ENCODE measurements around the gene HHLA2.

The HHLA2 gene

DNA sequence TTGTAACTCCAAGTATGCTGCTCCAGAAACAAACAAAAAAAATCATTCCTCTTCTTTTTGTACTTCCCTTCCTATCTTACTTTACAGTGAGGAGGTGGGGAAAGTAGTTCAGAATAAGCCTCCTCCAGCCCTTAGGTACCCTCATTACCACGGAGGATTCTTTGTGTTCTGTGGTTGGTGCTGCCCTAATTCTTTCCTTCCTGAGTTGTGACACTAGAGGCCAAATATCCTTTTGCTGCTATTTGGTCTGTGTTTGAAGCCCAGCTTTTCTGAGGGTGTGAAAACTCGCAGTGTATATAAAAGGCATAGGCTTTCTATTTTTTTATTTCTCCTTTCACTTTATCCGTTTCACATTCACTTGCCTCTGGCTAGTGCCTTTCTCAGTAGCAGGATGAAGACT, 98.2 kb downstream of the HHLA2 start:
- no peak for DNase-seq

- DNase-seq = no peak
Observed at GRCh38 chr3:108396336-108396735, 100.0 kb downstream of the HHLA2 start.

GRCh38 chr3:108398510-108398909, 102.2 kb downstream of the HHLA2 start:
- DNase-seq = no peak

DNA sequence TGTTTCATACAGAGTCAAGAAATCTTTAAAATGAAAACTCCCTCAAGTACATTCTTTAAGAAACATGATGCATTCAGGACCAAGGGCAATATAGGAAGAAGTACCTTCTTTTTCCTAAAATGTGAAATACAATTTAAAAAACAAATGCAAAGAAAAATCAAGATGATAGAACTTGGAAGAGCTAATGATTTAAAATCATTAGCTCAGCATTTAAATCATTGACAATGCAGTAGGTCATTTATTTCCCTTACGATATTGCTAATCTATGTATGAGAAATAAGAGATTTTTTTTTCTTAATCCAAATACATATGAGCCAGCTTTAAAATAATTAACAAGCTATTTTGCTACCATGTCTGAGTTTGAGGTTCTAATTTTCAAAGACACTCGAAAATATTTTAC, 105.5 kb downstream of the HHLA2 start:
- DNase-seq = no peak

DNA sequence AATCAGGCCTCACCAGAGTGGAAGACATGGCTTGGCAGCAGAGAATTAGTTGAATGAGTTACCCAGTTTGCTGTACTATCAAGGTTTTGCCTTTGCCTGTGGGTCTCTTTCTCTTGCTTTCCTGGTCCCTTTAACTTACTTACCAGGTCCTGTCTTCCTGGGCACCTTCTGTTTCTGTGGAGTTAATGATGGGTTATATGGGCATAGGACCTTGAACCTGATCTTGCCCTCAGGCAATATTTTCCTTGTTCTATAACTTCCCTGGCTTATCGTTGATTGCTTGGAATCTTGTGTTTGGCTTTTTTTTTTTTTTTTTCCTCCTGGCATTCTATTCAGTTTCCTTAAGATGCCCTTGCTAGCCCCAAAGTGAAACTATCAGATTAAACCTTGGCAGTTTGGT, 106.8 kb downstream of the HHLA2 start:
- DNase-seq = no peak

DNA sequence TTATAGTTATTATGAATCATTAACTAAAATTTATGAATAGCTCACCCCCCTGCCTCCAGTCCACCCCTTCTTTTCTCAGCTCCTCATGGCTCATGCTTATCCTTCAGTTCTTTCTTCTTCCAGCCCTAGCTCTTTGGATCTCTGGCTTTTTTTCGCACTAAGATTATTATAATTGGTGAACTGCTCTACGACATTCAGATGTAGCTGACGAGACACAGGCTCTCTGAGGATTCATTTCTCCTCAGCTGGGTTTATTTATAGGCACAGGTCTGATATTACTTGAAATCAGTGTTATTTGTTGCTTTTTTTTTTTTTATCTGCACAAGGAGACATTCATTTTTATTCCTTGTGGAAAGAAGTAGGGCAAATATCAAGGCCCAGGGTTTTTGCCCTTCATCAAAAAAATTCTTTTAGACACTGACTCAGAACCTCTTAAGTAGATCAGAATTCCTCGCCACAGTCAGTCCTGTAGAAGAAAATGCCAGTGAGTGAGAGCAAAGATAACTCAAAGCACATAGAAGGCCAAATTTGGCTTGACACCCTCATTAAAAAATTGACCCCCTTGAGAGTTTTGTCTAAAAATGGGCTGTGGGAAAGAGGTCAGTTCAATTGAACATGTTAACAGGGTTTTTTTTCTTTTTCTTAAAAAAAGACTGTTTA, 107.5 kb downstream of the HHLA2 start:
- no peak for DNase-seq

- no peak for DNase-seq
Observed at GRCh38 chr3:108404368-108404767, 108.0 kb downstream of the HHLA2 start.

DNA sequence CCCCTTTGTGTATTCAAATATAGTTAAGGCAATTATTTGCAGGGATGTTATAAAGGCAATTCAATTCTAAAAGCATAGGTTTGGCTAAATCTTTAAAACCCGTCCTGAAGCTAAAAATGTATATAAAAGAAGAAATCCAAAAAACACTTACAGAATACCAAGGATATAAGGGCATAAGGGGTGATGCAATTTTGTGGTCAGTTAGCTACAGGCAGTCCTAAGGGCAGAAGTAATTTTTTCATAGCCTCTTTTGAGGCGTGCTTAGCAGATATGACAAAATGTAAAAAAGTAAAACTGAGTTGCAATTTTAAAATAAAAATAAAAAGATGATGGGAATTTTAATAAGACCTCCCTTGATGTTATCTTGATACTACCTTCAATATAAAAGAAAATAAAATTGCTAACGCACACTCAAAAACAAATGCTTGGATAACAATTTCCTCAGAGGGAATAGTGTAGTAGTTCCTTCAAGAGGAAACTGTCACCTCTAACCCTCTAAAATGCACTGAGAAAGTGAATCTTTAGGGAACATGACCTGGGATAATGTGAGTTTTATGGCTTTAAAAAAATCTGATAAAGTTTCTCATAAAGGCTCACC, 109.8 kb downstream of the HHLA2 start:
- no peak for DNase-seq

- no peak for DNase-seq
Observed at GRCh38 chr3:108406661-108407206, 110.4 kb downstream of the HHLA2 start.

DNA sequence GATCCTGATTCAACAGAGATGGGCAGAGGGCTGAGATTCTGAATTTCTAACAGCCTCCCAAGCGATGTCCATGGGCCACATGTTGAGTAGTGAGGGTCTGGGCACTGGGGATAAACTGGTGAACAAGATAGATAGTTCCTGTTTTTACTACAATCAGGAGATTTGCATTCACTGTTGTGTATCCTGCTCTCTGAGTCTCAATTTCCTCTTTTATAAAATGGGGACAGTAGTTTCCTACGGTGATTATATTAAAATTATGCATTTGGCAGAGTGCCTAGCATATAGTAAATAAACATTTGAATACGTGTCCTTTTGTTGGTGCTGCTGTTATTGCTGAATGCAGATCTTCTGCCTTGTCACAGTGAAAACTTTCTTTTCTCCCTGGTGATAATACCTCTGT, 111.5 kb downstream of the HHLA2 start:
- DNase-seq = peak; percentile 82

DNA sequence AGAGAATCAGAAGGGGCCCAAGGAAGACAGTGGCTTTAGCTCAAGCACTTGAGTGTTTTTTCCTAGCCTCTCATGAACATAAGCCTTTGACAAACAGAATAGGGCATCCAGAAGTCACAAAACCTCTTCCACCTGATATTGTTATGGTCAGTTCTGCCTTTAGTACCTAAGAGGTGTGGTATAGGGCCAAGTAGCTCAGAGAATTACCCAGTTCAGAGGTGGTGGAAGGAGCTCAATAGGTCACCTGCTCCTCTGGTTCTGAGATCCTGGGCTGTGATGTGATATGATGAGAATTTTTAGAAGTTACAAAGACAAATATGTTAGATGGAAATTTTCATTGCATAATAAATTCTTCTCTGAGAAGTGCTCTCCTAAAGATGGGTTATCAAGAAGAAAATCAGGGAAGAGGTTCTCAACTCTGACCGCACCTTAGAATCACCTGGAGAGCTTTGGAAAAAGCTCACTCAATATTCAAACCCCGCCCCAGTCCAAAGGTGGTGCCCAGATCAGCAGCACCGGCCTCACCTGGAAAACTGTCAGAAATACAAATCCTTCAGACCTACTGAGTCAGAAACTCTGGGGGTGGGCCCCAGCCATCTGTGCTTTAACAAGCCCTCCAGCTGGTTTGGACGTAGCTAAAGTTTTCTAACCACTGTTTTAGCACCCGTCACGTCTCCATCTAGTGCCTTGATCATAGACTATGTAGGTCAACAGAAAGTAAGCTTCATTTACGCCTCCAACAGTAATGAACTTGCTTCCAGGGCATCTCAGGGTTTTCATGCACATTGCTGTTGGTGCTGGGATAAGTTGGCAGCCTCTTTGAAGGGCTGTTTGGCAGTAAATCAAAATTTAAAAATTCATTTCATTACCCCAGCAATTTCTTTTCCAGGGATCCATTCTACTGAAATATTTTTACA, 112.8 kb downstream of the HHLA2 start:
- no peak for DNase-seq

- no peak for DNase-seq
Observed at GRCh38 chr3:108409800-108410178, 113.4 kb downstream of the HHLA2 start.

GRCh38 chr3:108410531-108410984, 114.2 kb downstream of the HHLA2 start:
- DNase-seq = no peak

DNA sequence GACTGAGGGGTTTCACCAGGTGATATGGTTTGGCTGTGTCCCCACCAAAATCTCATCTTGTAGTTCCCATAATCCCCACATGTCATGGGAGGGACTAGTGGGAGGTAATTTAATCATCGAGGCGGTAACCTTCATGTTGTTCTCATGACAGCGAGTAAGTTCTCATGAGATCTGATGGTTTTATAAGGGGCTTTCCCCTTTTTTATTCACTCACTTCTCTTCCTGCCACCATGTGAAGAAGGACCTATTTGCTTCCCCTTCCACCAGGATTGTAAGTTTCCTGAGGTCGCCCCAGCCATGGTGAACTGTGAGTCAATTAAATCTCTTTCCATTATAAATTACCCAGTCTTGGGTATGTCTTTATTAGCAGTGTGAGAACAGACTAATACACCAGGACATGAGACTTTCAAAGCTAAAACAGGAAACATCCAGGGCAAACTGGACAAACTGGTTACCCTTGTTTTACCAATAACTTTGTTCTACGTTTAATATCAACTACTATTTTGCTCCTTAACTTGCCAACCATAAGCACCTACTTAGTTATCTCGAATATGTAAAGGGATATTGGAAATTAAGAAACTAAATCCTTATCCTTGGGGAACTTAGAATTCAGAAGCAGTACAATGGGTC, 115.9 kb downstream of the HHLA2 start:
- no peak for DNase-seq

DNA sequence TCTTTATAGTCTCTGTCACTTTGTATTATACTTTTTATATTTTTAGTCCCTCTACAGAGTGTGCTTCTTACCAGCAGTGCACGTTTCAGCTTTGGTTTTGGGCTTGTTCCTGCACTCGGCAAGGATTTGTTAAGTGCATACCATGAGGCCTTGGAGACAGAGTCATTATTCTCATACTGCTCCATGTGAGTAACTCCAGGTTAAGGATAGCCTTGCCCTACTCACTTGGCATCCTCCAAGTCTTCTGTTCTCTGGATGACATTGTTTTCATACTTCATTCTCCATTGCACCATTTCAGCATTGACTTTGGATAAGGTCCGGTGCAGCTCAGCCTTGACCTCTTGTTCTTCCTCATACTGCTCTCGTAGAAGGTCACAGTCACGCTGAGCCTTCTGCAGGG, 117.7 kb downstream of the HHLA2 start:
- no peak for DNase-seq

DNA sequence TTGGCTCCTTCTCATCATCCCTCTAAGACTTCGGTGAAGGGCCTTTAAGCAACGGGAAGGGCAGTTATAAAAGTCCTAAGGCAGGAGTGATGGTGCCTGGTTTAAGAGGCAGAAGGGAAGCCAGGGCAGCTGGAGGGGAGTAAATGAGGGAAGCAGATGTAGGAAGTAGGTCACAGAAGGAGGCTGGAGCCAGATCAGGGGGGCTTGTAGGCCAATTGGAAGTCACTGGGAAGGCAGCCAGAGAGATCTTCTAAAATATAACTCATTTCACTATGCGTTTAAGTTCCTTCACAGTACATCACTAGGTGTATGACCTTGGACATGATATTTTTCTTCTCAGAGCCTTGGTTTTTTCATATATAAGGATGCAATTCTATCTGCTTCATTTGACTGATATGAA, 119.3 kb downstream of the HHLA2 start:
- DNase-seq = no peak

DNA sequence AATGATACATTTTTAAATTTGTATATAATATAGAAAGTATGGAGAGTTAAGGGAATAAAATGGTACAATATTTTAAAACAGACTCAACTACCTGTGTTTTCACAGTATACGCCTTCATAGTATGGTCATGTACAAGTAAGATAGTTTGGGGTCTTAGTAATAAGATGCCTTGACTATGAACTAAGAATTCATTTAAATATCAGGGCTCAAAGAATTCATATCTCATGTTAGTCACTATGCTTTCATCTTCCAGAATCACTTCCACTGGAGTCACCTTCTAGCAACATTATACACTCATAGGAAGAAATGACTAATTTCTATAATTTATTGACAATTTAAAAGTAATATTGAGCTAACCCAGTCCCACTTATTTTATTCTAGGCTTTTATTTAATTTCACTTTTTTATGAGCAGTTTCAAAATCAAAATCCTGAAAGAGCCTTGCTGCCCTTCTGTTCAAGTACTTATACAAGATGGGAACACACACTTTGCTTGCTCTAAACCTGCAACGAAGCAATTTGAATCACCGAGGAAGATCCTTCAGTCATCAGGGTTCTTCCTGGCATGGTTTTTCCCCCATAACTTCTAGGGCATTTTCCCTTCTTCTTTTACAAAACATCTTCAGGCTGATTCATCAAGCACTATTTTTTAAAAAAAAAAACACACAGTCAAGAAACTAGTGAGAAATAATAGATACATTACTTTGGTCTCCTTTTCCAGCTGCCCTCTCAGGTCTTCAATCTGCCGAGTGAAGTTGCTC, 119.9 kb downstream of the HHLA2 start:
- no peak for DNase-seq

GRCh38 chr3:108420926-108421325, 124.6 kb downstream of the HHLA2 start:
- DNase-seq = no peak

All from NCI-H526 treated with DMSO at 0.1 percent for 48 hours (cell line).